Measurements from ENCODE around the gene GCHFR.

Gene GCHFR

GRCh38 chr15:40754883-40755811, 8.7 kb upstream of the GCHFR start, which contains the start of gene RMDN3:
RMDN3 (minus strand) TSS chr15:40755254; CDS start chr15:40754783, 471 bp downstream.
- no peak for FAIRE-seq

GRCh38 chr15:40755812-40756208, 8.1 kb upstream of the GCHFR start:
- FAIRE-seq, result no peak

- no peak for FAIRE-seq
These were observed 6.9 kb upstream of the GCHFR start for GRCh38 chr15:40756938-40757337.

- FAIRE-seq, result no peak
These were observed 3.9 kb upstream of the GCHFR start for GRCh38 chr15:40759961-40760360.

- FAIRE-seq, result no peak
These were observed 708 bp upstream of the GCHFR start for GRCh38 chr15:40762919-40763800.

GRCh38 chr15:40764629-40765103, 798 bp downstream of the GCHFR start:
- no peak for FAIRE-seq

- FAIRE-seq, result no peak
These were observed 2.4 kb downstream of the GCHFR start for GRCh38 chr15:40766194-40766815.

GRCh38 chr15:40766906-40767837, 3.3 kb downstream of the GCHFR start:
- FAIRE-seq, result no peak

GRCh38 chr15:40767838-40768500, 4.1 kb downstream of the GCHFR start:
- FAIRE-seq, result no peak

GRCh38 chr15:40768521-40769273, 4.8 kb downstream of the GCHFR start:
- no peak for FAIRE-seq

GRCh38 chr15:40769274-40770146, 5.6 kb downstream of the GCHFR start, which contains the start of gene C15orf62:
C15orf62 (plus strand) TSS chr15:40769980; CDS start chr15:40770496, 516 bp downstream.
- FAIRE-seq, result no peak

- FAIRE-seq, result no peak
These were observed 6.4 kb downstream of the GCHFR start for GRCh38 chr15:40770147-40770721.

- no peak for FAIRE-seq
These were observed 7.4 kb downstream of the GCHFR start for GRCh38 chr15:40771242-40771641.

- FAIRE-seq, result no peak
These were observed 8.1 kb downstream of the GCHFR start for GRCh38 chr15:40772014-40772413.

GRCh38 chr15:40773496-40773895, 9.6 kb downstream of the GCHFR start:
- no peak for FAIRE-seq

- no peak for FAIRE-seq
These were observed 10.0 kb downstream of the GCHFR start for GRCh38 chr15:40773902-40774301.

GRCh38 chr15:40775007-40775406, 11.1 kb downstream of the GCHFR start:
- no peak for FAIRE-seq

- no peak for FAIRE-seq
These were observed 12.1 kb downstream of the GCHFR start for GRCh38 chr15:40775740-40776536.
